ENCODE results near the gene OOSP3.
A peak's percentile ranks its signal among the peaks of the same experiment; 100 is the strongest.

The OOSP3 gene

GRCh38 chr11:59839615-59840014 is 39.0 kb upstream of the OOSP3 start:
- Histone ChIP-seq H3K36me3 (replicated peaks; ENCODE audit: insufficient read depth, low read length) (no peaks in the 10 kb centered on the region), H3K4me1 (ENCODE audit: low read length) (peaks cover 14% of the 10 kb centered on the region), H3K9ac (ENCODE audit: low read length) (no peak overlapping the region), H2AFZ (ENCODE audit: low read length) (no peak overlapping the region), H3K9me3 (replicated peaks; ENCODE audit: insufficient read depth, low read length) (no peaks in the 10 kb centered on the region), H3K27me3 (replicated peaks; ENCODE audit: insufficient read depth, low read length) (no peaks in the 10 kb centered on the region), H3F3A (ENCODE audit: insufficient read depth, low read length) (no peaks in the 10 kb centered on the region; the same call in 1 of the 2 replicates), H3K4me2 (ENCODE audit: low read depth, low read length) (no peak overlapping the region), H4K20me1 (ENCODE audit: insufficient read depth, low read length) (no peaks in the 10 kb centered on the region), H3K4me3 (ENCODE audit: low read length) (no peak overlapping the region), H3K27ac (ENCODE audit: low read length) (no peak overlapping the region), H3K9me2 (replicated peaks; ENCODE audit: insufficient read depth, low read length) (no peaks in the 10 kb centered on the region), H3K79me2 (ENCODE audit: low read length) (no peaks in the 10 kb centered on the region)
- TF ChIP-seq EZH2 (optimal IDR thresholded peaks at IDR 0.05; ENCODE audit: low read depth, low read length) (no peak), EZH2phosphoT487 (IDR thresholded peaks at IDR 0.05; ENCODE audit: low read length) (no peak), CTCF (IDR thresholded peaks at IDR 0.05; ENCODE audit: low read length) (no peak)
- no peak for DNase-seq

GRCh38 chr11:59841514-59841913 is 37.1 kb upstream of the OOSP3 start:
- DNase-seq = peak; percentile 80
- H3K9me2 ChIP-seq (replicated peaks; ENCODE audit: insufficient read depth, low read length) = no peaks in the 10 kb centered on the region
- H3K27me3 ChIP-seq (replicated peaks; ENCODE audit: insufficient read depth, low read length) = no peaks in the 10 kb centered on the region
- no peaks in the 10 kb centered on the region; the same call in 1 of the 2 replicates for H3F3A ChIP-seq (ENCODE audit: insufficient read depth, low read length)
- H3K4me3 ChIP-seq (ENCODE audit: low read length) = no peak overlapping the region
- no peaks in the 10 kb centered on the region for H3K36me3 ChIP-seq (replicated peaks; ENCODE audit: insufficient read depth, low read length)
- no peaks in the 10 kb centered on the region for H4K20me1 ChIP-seq (ENCODE audit: insufficient read depth, low read length)
- H3K4me2 ChIP-seq (ENCODE audit: low read depth, low read length) = peak overlapping the region; percentile 12; the same call in 1 of the 2 replicates
- no peak for TF ChIP-seq CTCF (IDR thresholded peaks at IDR 0.05; ENCODE audit: low read length)
- no peak for TF ChIP-seq EZH2phosphoT487 (IDR thresholded peaks at IDR 0.05; ENCODE audit: low read length)
- no peak for TF ChIP-seq EZH2 (optimal IDR thresholded peaks at IDR 0.05; ENCODE audit: low read depth, low read length)
- H2AFZ ChIP-seq (ENCODE audit: low read length) = no peak overlapping the region
- H3K79me2 ChIP-seq (ENCODE audit: low read length) = no peaks in the 10 kb centered on the region
- H3K9ac ChIP-seq (ENCODE audit: low read length) = no peak overlapping the region
- no peaks in the 10 kb centered on the region for H3K9me3 ChIP-seq (replicated peaks; ENCODE audit: insufficient read depth, low read length)
- peaks cover 14% of the 10 kb centered on the region for H3K4me1 ChIP-seq (ENCODE audit: low read length)
- H3K27ac ChIP-seq (ENCODE audit: low read length) = no peak overlapping the region

GRCh38 chr11:59842316-59842715 is 36.3 kb upstream of the OOSP3 start:
- Histone ChIP-seq H3K4me3 (ENCODE audit: low read length) (no peak overlapping the region), H3K9ac (ENCODE audit: low read length) (no peak overlapping the region), H3K27me3 (replicated peaks; ENCODE audit: insufficient read depth, low read length) (no peaks in the 10 kb centered on the region), H2AFZ (ENCODE audit: low read length) (no peak overlapping the region), H3K36me3 (replicated peaks; ENCODE audit: insufficient read depth, low read length) (no peaks in the 10 kb centered on the region), H3K4me1 (ENCODE audit: low read length) (peaks cover 14% of the 10 kb centered on the region), H3K9me3 (replicated peaks; ENCODE audit: insufficient read depth, low read length) (no peaks in the 10 kb centered on the region), H3K4me2 (ENCODE audit: low read depth, low read length) (no peak overlapping the region), H4K20me1 (ENCODE audit: insufficient read depth, low read length) (no peaks in the 10 kb centered on the region), H3K79me2 (ENCODE audit: low read length) (no peaks in the 10 kb centered on the region), H3K9me2 (replicated peaks; ENCODE audit: insufficient read depth, low read length) (no peaks in the 10 kb centered on the region), H3K27ac (ENCODE audit: low read length) (no peak overlapping the region), H3F3A (ENCODE audit: insufficient read depth, low read length) (no peaks in the 10 kb centered on the region; the same call in 1 of the 2 replicates)
- DNase-seq = no peak
- TF ChIP-seq EZH2phosphoT487 (IDR thresholded peaks at IDR 0.05; ENCODE audit: low read length) (no peak), CTCF (IDR thresholded peaks at IDR 0.05; ENCODE audit: low read length) (no peak), EZH2 (optimal IDR thresholded peaks at IDR 0.05; ENCODE audit: low read depth, low read length) (no peak)
